ENCODE data around the gene CACNA1B.

CACNA1B gene

DNA sequence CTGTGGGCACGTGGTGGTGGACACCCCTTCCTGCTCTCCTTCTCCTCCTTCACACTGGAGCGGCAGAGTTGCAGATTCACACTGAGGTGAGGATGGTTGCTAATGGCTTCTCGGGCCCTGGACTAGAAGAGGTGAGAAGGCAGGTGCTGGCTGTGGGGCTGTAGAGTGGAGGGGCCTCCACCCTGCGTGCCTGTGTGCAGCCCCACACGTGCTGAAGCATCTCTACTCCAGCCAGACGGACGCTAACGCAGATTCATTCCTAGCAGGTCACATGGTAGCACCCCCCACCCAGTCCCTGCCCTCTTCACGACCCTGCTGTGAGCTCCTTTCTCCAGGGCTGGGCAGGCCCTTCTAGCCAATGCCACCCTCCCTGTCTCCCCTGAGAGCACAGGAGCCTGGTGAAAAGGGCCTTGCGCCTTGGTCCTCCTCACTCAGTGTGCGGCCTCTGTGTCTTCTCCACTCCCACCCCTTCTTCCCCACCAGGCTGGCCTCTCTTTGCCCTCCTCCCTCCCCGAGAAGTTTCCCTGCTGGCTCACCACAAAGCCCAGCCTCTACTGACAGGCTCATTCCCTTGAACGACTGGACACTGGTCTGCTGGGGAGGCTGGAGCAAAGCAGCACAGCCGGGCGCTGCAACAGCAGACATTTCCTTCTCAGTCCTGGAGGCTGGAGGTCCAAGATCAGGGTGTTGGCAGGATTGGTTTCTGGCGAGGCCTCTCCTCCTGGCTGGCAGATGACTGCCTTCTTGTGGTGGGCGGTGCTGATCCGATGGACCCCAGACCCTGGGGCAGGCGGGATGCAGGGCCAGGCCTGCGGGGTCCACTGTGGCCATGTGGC, 14.2 kb downstream of the CACNA1B start:
- H3K27me3 Mint-ChIP-seq = peaks cover under 1% of the 10 kb centered on the region
- no peaks in the 10 kb centered on the region for H3K36me3 Mint-ChIP-seq (ENCODE audit: low read depth)
- H3K9me3 Mint-ChIP-seq = no peaks in the 10 kb centered on the region
- no peaks in the 10 kb centered on the region for H3K4me1 Mint-ChIP-seq (ENCODE audit: low read depth)
- no peak overlapping the region for H3K27ac Mint-ChIP-seq
- no peak overlapping the region for H3K4me3 Mint-ChIP-seq

- Mint-ChIP-seq H3K27ac (no peak overlapping the region), H3K27me3 (peaks cover 3% of the 10 kb centered on the region), H3K9me3 (no peaks in the 10 kb centered on the region), H3K36me3 (ENCODE audit: low read depth) (no peaks in the 10 kb centered on the region), H3K4me1 (ENCODE audit: low read depth) (no peaks in the 10 kb centered on the region), H3K4me3 (no peak overlapping the region)
These were observed 15.0 kb downstream of the CACNA1B start for GRCh38 chr9:137892424-137893191.

GRCh38 chr9:137893670-137894069, 16.1 kb downstream of the CACNA1B start:
- no peaks in the 10 kb centered on the region for H3K36me3 Mint-ChIP-seq (ENCODE audit: low read depth)
- H3K27ac Mint-ChIP-seq = no peak overlapping the region
- peaks cover 3% of the 10 kb centered on the region for H3K27me3 Mint-ChIP-seq
- H3K9me3 Mint-ChIP-seq = no peaks in the 10 kb centered on the region
- no peaks in the 10 kb centered on the region for H3K4me1 Mint-ChIP-seq (ENCODE audit: low read depth)
- H3K4me3 Mint-ChIP-seq = no peak overlapping the region

DNA sequence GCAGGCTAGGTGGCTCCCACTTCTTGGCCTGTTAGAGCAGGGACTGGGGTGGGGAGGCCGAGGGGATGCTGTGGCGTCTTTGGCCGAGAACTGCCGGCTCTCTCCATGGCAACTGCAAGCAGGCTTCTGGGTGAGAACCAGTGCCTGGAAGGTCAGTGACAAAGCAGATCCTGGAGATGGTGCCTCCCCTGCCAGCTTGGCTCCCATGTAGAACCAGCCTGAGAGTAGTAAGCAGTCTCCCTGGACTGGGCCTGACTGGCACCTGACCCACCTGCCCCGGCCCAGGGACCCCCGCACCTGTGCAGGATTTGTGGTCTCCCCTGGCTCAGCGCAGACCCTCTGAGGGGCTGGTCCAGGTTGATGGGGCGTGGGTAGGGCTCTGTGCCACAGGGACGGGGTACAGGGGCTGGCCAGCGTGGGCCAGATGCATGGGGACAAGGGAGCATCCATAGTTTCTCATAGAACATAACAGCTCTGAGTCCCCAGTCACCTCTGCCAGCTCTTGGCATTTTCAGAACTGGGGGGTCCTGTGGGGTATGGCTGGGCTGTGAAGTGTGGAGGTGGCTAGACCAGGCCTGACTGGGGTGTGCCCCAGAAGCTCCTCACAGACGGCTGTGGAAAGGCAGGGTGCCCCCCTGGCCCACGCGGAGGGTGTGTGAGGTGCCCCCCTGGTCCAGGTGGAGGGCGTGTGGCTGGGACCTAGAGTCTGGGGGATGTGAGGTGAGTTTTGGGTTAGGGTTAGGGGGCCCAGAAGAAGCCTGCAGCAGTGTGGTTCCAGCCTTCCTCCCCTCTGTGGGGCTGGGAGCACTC, 22.2 kb downstream of the CACNA1B start:
- Mint-ChIP-seq H3K4me3 (no peak overlapping the region), H3K36me3 (ENCODE audit: low read depth) (no peaks in the 10 kb centered on the region), H3K27me3 (peaks cover 21% of the 10 kb centered on the region), H3K9me3 (no peaks in the 10 kb centered on the region), H3K27ac (no peak overlapping the region), H3K4me1 (ENCODE audit: low read depth) (no peaks in the 10 kb centered on the region)

DNA sequence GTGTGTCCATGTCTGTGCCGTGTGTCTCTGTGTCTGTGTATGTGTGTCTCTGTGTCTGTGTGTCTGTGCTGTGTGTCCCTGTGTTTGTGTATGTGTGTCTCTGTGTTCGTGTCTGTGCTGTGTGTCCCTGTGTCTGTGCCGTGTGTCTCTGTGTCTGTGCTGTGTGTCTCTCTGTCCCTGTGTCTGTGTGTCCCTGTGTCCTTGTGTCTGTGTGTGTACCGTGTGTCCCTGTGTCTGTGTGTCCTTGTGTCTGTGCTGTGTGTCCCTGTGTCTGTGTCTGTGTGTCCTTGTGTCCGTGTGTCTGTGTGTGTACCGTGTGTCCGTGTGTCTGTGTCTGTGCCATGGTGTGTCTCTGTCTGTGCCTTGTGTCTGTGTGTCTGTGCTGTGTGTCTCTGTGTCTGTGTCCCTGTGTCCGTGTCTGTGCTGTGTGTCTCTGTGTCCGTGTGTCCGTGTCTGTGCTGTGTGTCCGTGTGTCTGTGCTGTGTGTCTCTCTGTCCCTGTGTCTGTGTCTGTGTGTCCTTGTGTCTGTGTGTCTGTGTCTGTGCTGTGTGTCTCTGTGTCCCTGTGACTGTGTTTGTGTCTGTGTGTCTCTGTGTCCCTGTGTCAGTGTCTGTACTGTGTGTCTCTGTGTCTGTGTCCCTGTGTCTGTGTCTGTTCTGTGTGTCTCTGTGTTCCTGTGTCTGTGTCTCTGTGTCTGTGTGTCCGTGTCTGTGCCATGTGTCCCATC, 23.2 kb downstream of the CACNA1B start:
- H3K4me3 Mint-ChIP-seq = no peak overlapping the region
- H3K4me1 Mint-ChIP-seq (ENCODE audit: low read depth) = no peaks in the 10 kb centered on the region
- H3K27me3 Mint-ChIP-seq = peaks cover 22% of the 10 kb centered on the region
- no peak overlapping the region for H3K27ac Mint-ChIP-seq
- no peaks in the 10 kb centered on the region for H3K36me3 Mint-ChIP-seq (ENCODE audit: low read depth)
- H3K9me3 Mint-ChIP-seq = no peaks in the 10 kb centered on the region

GRCh38 chr9:137902646-137903045, 25.1 kb downstream of the CACNA1B start:
- no peaks in the 10 kb centered on the region for H3K36me3 Mint-ChIP-seq (ENCODE audit: low read depth)
- no peak overlapping the region for H3K4me3 Mint-ChIP-seq
- no peak overlapping the region for H3K27ac Mint-ChIP-seq
- H3K9me3 Mint-ChIP-seq = no peaks in the 10 kb centered on the region
- H3K4me1 Mint-ChIP-seq (ENCODE audit: low read depth) = no peaks in the 10 kb centered on the region
- peaks cover 27% of the 10 kb centered on the region for H3K27me3 Mint-ChIP-seq

GRCh38 chr9:137905740-137906139, 28.2 kb downstream of the CACNA1B start:
- H3K4me1 Mint-ChIP-seq (ENCODE audit: low read depth) = no peaks in the 10 kb centered on the region
- H3K36me3 Mint-ChIP-seq (ENCODE audit: low read depth) = no peaks in the 10 kb centered on the region
- no peaks in the 10 kb centered on the region for H3K9me3 Mint-ChIP-seq
- no peak overlapping the region for H3K4me3 Mint-ChIP-seq
- no peak overlapping the region for H3K27ac Mint-ChIP-seq
- peaks cover 27% of the 10 kb centered on the region for H3K27me3 Mint-ChIP-seq

DNA sequence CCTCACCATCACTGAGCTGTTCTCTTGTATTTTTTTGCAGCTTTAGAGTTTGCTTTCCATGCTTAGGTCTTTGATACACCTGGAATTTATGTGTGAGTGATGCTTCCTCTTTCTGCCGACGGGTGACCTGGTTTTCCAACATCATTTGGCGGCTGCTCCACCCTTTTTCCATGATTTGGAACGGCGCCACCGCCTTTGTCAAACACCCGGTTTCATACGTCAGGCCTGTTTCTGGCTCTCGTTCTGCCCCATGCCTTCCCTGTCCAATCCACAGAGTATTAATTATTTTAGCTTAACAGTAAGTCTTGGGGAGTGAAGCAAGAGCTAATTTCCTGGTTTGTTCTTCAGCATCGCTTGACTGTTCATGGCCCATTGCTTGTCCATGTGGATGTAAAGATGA, 30.2 kb downstream of the CACNA1B start:
- Mint-ChIP-seq H3K36me3 (ENCODE audit: low read depth) (no peaks in the 10 kb centered on the region), H3K9me3 (no peaks in the 10 kb centered on the region), H3K27me3 (peaks cover 24% of the 10 kb centered on the region), H3K4me3 (no peak overlapping the region), H3K27ac (no peak overlapping the region), H3K4me1 (ENCODE audit: low read depth) (no peaks in the 10 kb centered on the region)

DNA sequence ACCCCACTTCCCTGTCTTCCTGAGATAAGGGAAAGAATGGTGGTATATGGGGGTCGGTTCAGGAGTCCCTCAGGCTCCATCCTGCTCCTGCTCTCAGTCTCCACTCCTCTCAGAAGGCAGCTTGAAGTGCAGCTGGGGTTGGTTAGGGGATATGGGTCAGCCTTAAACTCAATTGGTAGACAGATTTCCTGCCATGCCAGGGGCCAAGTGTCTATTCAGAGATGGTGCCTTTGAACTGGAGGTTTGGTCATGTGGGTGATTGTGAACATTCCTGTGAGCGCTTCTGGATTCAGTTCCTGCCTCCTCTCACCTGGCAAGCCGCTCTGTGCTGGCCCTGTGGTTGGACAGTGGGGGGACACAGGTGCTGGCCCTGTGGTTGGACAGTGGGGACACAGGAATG, 35.1 kb downstream of the CACNA1B start:
- peaks cover 9% of the 10 kb centered on the region for H3K27me3 Mint-ChIP-seq
- no peaks in the 10 kb centered on the region for H3K4me1 Mint-ChIP-seq (ENCODE audit: low read depth)
- H3K4me3 Mint-ChIP-seq = no peak overlapping the region
- H3K9me3 Mint-ChIP-seq = no peaks in the 10 kb centered on the region
- no peaks in the 10 kb centered on the region for H3K36me3 Mint-ChIP-seq (ENCODE audit: low read depth)
- H3K27ac Mint-ChIP-seq = no peak overlapping the region

DNA sequence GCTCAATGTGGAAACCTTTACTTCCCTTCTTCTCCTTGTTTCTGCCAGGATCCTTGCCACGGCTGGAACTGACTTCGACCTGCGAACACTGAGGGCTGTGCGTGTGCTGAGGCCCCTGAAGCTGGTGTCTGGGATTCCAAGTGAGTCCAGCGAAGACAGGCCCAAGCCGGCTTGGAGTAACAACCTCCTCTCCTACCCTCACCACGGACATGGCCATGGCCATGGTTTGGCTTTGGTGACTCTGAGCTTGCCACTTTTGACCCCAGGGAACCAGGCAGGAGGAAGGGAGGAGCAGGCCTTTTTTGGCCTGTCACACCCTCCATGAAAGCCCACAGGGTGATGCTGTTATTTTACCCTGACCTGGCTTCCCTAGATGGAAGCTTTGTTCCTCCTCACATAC, 35.5 kb downstream of the CACNA1B start:
- Mint-ChIP-seq H3K4me1 (ENCODE audit: low read depth) (no peaks in the 10 kb centered on the region), H3K27ac (no peak overlapping the region), H3K27me3 (peaks cover 9% of the 10 kb centered on the region), H3K9me3 (no peaks in the 10 kb centered on the region), H3K36me3 (ENCODE audit: low read depth) (no peaks in the 10 kb centered on the region), H3K4me3 (no peak overlapping the region)

GRCh38 chr9:137913771-137914767, 36.5 kb downstream of the CACNA1B start:
- Mint-ChIP-seq H3K36me3 (ENCODE audit: low read depth) (no peaks in the 10 kb centered on the region), H3K4me1 (ENCODE audit: low read depth) (no peaks in the 10 kb centered on the region), H3K4me3 (no peak overlapping the region), H3K27ac (no peak overlapping the region), H3K27me3 (peaks cover 9% of the 10 kb centered on the region), H3K9me3 (no peaks in the 10 kb centered on the region)

GRCh38 chr9:137916540-137916939, 39.0 kb downstream of the CACNA1B start:
- Mint-ChIP-seq H3K27ac (no peak overlapping the region), H3K4me3 (no peak overlapping the region), H3K4me1 (ENCODE audit: low read depth) (no peaks in the 10 kb centered on the region), H3K27me3 (peaks cover 9% of the 10 kb centered on the region), H3K36me3 (ENCODE audit: low read depth) (no peaks in the 10 kb centered on the region), H3K9me3 (no peaks in the 10 kb centered on the region)

- no peaks in the 10 kb centered on the region for H3K4me1 Mint-ChIP-seq (ENCODE audit: low read depth)
- H3K27ac Mint-ChIP-seq = no peak overlapping the region
- H3K4me3 Mint-ChIP-seq = no peak overlapping the region
- peaks cover 7% of the 10 kb centered on the region for H3K27me3 Mint-ChIP-seq
- H3K36me3 Mint-ChIP-seq (ENCODE audit: low read depth) = no peaks in the 10 kb centered on the region
- no peaks in the 10 kb centered on the region for H3K9me3 Mint-ChIP-seq
These were observed 39.5 kb downstream of the CACNA1B start for GRCh38 chr9:137917116-137917515.

Data from stimulated activated naive CD8-positive, alpha-beta T cell treated with anti-CD3 and anti-CD28 coated beads, Interleukin-15, Interleukin-2, amounts not matched to agents 100 ng/mL and 50 ng/mL, for 24 hours (primary cell).